Type B pancreatic cell (in vitro differentiated cells): ENCODE results near the gene TRAF3IP3. TPM values are rescaled to one million over a fixed set of nuclear protein-coding genes. Genes with fewer than 3 reads are reported as not detected.
A peak's percentile ranks its signal among the peaks of the same experiment; 100 is the strongest.

Source experiments
- DNase-seq: peaks from one replicate; pipeline ENCODE4 v3.0.0; 2021; ENCODE audit warnings: mixed read lengths; ENCODE audit not compliant: unreplicated experiment; ENCODE audit errors: extremely low spot score
- H3K27ac Mint-ChIP-seq: 2 replicates; pipeline ENCODE4 v1.8.0; 2021; ENCODE audit warnings: mild to moderate bottlenecking, mixed read lengths
- H3K27me3 Mint-ChIP-seq: 2 replicates; pipeline ENCODE4 v1.8.0; 2021; ENCODE audit warnings: mixed read lengths
- H3K36me3 Mint-ChIP-seq: 2 replicates; pipeline ENCODE4 v1.8.0; 2021; ENCODE audit warnings: mixed read lengths
- H3K4me1 Mint-ChIP-seq: one replicate; pipeline ENCODE4 v1.8.0; 2021; ENCODE audit warnings: mixed read lengths; ENCODE audit not compliant: unreplicated experiment
- H3K4me3 Mint-ChIP-seq: 2 replicates; pipeline ENCODE4 v1.8.0; 2021; ENCODE audit warnings: mild to moderate bottlenecking, mixed read lengths
- H3K9me3 Mint-ChIP-seq: 2 replicates; pipeline ENCODE4 v1.8.0; 2021; ENCODE audit warnings: mixed read lengths
- CTCF ChIP-seq: fragments of 200-600 bp; sonication (generic); conservative IDR thresholded peaks from 2 replicates; pipeline ENCODE4 v1.5.0; 2021; ENCODE audit warnings: antibody characterized with exemption, mild to moderate bottlenecking
- total RNA-seq: library from RNA; stranded (reverse); gene quantifications from 2 replicates; pipeline ENCODE4 v1.2.1, GENCODE V29; 2021; ENCODE audit warnings: low replicate concordance

TRAF3IP3 gene
- total RNA-seq, 1 donor from 2014 or later, result 1.7 TPM

GRCh38 chr1:209737118-209737505 is 18.7 kb upstream of the TRAF3IP3 start:
- no peak for TF ChIP-seq CTCF
- peaks cover 15% of the 10 kb centered on the region for H3K4me1 Mint-ChIP-seq
- H3K4me3 Mint-ChIP-seq, result no peak overlapping the region
- no peak for DNase-seq
- no peak overlapping the region for H3K27ac Mint-ChIP-seq
- no peaks in the 10 kb centered on the region for H3K36me3 Mint-ChIP-seq
- H3K9me3 Mint-ChIP-seq, result no peaks in the 10 kb centered on the region
- peaks cover 9% of the 10 kb centered on the region for H3K27me3 Mint-ChIP-seq

GRCh38 chr1:209738270-209738669 is 17.6 kb upstream of the TRAF3IP3 start:
- H3K9me3 Mint-ChIP-seq, result no peaks in the 10 kb centered on the region
- no peak for DNase-seq
- H3K36me3 Mint-ChIP-seq, result no peaks in the 10 kb centered on the region
- no peak overlapping the region for H3K4me3 Mint-ChIP-seq
- TF ChIP-seq CTCF, result no peak
- H3K27me3 Mint-ChIP-seq, result peaks cover 9% of the 10 kb centered on the region
- peaks cover 20% of the 10 kb centered on the region for H3K4me1 Mint-ChIP-seq
- H3K27ac Mint-ChIP-seq, result no peak overlapping the region

DNA sequence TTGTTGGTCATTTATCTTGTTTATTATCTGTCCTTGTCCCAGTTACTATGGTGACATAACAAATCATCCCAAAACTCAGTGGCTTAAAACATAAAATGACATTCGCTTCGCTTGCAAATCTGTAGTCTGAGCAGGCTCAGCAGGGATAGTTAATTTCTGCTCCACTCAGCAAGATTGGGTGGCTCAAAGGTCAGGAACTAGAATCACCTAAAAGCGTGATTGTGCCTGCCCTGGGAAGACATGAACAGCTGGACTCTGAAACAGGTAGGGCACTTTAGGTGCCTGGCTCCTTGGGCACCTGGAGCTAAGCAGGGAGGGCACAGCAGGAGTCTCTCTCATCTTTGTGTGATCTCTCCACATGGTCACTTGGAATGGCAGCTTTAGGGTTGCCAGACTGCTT is 14.7 kb upstream of the TRAF3IP3 start:
- H3K4me3 Mint-ChIP-seq, result no peak overlapping the region
- no peak for DNase-seq
- TF ChIP-seq CTCF, result no peak
- no peaks in the 10 kb centered on the region for H3K36me3 Mint-ChIP-seq
- peaks cover 4% of the 10 kb centered on the region for H3K27me3 Mint-ChIP-seq
- peak overlapping the region; percentile 23 for H3K27ac Mint-ChIP-seq
- H3K4me1 Mint-ChIP-seq, result peaks cover 12% of the 10 kb centered on the region
- no peaks in the 10 kb centered on the region for H3K9me3 Mint-ChIP-seq

DNA sequence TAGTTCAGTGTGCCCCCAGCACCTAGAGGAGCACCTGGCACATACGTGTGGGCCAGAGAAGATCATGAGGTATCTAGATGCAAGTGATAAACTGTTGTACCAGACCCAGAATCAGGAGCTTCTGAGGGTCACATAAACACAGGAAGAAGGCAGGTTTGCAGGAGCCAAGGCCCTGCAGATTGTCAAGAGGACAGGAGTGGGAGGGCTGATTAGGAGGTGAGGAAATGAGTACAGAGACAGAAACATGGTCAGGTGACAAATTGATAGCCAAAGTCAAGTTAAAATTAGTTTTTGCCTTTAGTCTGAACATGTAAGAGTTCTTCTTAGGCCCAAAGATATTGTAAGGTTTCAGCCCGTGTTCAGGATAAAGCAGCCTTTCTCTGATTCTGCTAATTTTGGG is 14.0 kb upstream of the TRAF3IP3 start:
- DNase-seq, result no peak
- H3K27ac Mint-ChIP-seq, result no peak overlapping the region

GRCh38 chr1:209742409-209743144 is 13.3 kb upstream of the TRAF3IP3 start:
- Mint-ChIP-seq H3K9me3 (no peaks in the 10 kb centered on the region), H3K4me3 (no peak overlapping the region), H3K27ac (peak overlapping the region; percentile 33), H3K4me1 (peaks cover 19% of the 10 kb centered on the region), H3K36me3 (no peaks in the 10 kb centered on the region), H3K27me3 (no peaks in the 10 kb centered on the region)
- TF ChIP-seq CTCF, result no peak
- DNase-seq, result no peak

More for the DNA sequence above, 14.0 kb upstream of the TRAF3IP3 start:
- no peak overlapping the region for H3K4me3 Mint-ChIP-seq
- TF ChIP-seq CTCF, result no peak
- H3K36me3 Mint-ChIP-seq, result no peaks in the 10 kb centered on the region
- no peaks in the 10 kb centered on the region for H3K9me3 Mint-ChIP-seq
- no peaks in the 10 kb centered on the region for H3K27me3 Mint-ChIP-seq
- H3K4me1 Mint-ChIP-seq, result peaks cover 17% of the 10 kb centered on the region
